ENCODE results near the gene VIL1. TPM values are rescaled to one million over a fixed set of nuclear protein-coding genes. Genes with fewer than 3 reads are reported as not detected.

Gene VIL1
- total RNA-seq, 2 donors from 2014 or later = 15.3 to 15.8 TPM

DNA sequence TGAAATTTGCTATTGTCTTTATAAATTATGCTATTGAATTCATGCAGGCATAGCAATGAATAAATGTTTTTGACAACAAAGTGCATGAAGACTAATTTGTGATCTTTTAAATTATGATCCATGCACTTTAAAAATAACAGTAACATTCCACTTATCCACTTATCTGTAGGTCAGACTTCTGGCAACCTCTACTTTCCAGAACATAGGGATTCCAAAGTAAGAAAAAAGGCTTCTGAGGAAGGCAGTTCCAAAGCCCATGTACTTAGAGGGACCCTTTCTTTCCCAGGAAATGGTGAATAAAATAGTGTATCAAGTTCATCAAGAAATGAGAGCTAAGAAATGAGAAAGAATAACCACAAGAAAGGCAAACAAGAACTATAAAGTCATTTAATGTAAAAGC, 58.3 kb downstream of the VIL1 start:
- H3K36me3 ChIP-seq (replicated peaks in 1 of 2; ENCODE audit: insufficient read depth in 1 of 2, low read depth in 2 of 2) = peaks cover 11 to 12% of the 10 kb centered on the region in 2 donors
- intact Hi-C loops (cut with DNase I) = no loop called here

DNA sequence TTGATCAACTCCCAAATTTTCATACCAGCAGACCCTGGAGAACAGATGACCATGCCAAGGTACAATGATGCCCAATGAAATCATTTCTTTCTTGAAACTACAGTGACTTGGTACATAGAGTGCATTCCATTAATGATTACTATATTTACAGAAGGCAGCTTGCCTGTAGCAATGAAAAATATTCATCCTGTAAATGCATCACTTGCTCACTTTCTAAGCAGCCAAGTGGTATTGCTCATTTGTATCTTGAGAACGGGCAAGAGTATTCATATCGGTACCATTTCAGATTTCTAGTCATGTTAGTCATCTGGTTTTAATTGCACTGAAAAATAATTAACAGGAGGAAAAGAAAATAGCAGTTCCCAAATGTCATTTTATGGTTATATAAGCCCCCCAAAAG, 59.6 kb downstream of the VIL1 start:
- Histone ChIP-seq H3K4me3 (no peak overlapping the region), H3K27me3 (no peaks in the 10 kb centered on the region), H3K36me3 (replicated peaks in 1 of 2; ENCODE audit: insufficient read depth in 1 of 2, low read depth in 2 of 2) (peaks cover 8 to 11% of the 10 kb centered on the region in 2 donors), H3K9me3 (no peaks in the 10 kb centered on the region), H3K4me1 (no peaks in the 10 kb centered on the region), H3K27ac (no peak overlapping the region)
- DNase-seq (no peak), ATAC-seq (no peak)
- TF ChIP-seq, protein P1, sequence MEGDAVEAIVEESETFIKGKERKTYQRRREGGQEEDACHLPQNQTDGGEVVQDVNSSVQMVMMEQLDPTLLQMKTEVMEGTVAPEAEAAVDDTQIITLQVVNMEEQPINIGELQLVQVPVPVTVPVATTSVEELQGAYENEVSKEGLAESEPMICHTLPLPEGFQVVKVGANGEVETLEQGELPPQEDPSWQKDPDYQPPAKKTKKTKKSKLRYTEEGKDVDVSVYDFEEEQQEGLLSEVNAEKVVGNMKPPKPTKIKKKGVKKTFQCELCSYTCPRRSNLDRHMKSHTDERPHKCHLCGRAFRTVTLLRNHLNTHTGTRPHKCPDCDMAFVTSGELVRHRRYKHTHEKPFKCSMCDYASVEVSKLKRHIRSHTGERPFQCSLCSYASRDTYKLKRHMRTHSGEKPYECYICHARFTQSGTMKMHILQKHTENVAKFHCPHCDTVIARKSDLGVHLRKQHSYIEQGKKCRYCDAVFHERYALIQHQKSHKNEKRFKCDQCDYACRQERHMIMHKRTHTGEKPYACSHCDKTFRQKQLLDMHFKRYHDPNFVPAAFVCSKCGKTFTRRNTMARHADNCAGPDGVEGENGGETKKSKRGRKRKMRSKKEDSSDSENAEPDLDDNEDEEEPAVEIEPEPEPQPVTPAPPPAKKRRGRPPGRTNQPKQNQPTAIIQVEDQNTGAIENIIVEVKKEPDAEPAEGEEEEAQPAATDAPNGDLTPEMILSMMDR (IDR thresholded peaks at IDR 0.05) = no peak
- TF ChIP-seq POLR2A (IDR thresholded peaks at IDR 0.05) = no peak
- intact Hi-C loops (cut with DNase I) = no loop called here
- whole genome bisulfite sequencing, 2 donors = 39 to 64% methylated on average over 2 of the region's 2 CpGs

More for the DNA sequence above, 58.3 kb downstream of the VIL1 start:
- ATAC-seq = no peak
- H3K27ac ChIP-seq = no peak overlapping the region
- no peaks in the 10 kb centered on the region for H3K4me1 ChIP-seq
- no peaks in the 10 kb centered on the region for H3K27me3 ChIP-seq
- H3K9me3 ChIP-seq = no peaks in the 10 kb centered on the region
- TF ChIP-seq, protein P1 (IDR thresholded peaks at IDR 0.05) = no peak
- no peak for TF ChIP-seq POLR2A (IDR thresholded peaks at IDR 0.05)
- DNase-seq = no peak
- H3K4me3 ChIP-seq = no peak overlapping the region

DNA sequence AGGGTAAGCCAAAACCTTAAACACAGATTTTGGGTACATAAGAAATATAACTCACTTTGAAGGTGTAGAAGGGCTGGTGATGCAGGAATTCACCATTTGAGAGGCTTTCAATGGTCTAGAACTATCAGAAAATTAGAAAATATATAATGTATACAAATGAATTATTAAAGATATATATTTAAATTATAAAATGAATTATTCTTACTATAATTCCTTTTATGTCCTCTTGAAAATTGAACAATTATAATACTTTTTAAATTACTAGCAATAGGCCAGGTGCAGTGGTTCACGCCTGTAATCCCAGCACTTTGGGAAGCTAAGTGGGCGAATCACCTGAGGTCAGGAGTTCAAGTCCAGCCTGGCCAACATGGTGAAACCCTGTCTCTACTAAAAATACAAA, 60.7 kb downstream of the VIL1 start:
- Histone ChIP-seq H3K27ac (no peak overlapping the region), H3K27me3 (no peaks in the 10 kb centered on the region), H3K36me3 (replicated peaks in 1 of 2; ENCODE audit: insufficient read depth in 1 of 2, low read depth in 2 of 2) (peaks cover 6 to 10% of the 10 kb centered on the region in 2 donors), H3K9me3 (no peaks in the 10 kb centered on the region), H3K4me1 (no peaks in the 10 kb centered on the region), H3K4me3 (no peak overlapping the region)
- DNase-seq = no peak
- no peak for ATAC-seq
- WGBS, 2 donors = 95 to 96% methylated on average over 2 of the region's 2 CpGs
- TF ChIP-seq, protein P1 (IDR thresholded peaks at IDR 0.05) = no peak
- no peak for TF ChIP-seq POLR2A (IDR thresholded peaks at IDR 0.05)
- intact Hi-C loops (cut with DNase I) = no loop called here

DNA sequence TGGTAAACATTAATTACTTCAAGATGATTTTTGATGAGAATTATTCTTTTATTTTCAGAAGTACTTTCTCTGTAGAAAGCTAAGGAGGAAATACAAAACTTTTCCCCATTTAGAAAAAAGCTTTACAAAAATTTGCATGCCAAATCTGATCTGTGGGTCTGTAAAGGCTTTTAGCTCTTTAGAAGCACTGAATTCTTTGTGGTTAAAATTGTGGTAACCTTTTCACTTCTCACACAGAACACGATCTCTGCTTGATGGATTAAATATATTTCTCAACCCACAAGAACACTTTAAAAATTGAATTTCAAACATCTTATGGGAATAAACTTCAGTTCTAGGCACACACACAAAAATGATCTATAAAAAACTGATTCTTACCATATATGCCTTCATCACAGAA, 63.7 kb downstream of the VIL1 start:
- peaks cover 0 to 9% of the 10 kb centered on the region in 2 donors for H3K36me3 ChIP-seq (replicated peaks in 1 of 2; ENCODE audit: insufficient read depth in 1 of 2, low read depth in 2 of 2)
- no peaks in the 10 kb centered on the region for H3K27me3 ChIP-seq
- WGBS, 2 donors = 74 to 79% methylated on average over 1 of the region's 1 CpG

More for the DNA sequence above, 63.7 kb downstream of the VIL1 start:
- Histone ChIP-seq H3K4me3 (no peak overlapping the region), H3K9me3 (no peaks in the 10 kb centered on the region), H3K27ac (no peak overlapping the region), H3K4me1 (no peaks in the 10 kb centered on the region)
- ATAC-seq (no peak), DNase-seq (no peak)
- TF ChIP-seq, protein P1 (IDR thresholded peaks at IDR 0.05) = no peak
- TF ChIP-seq POLR2A (IDR thresholded peaks at IDR 0.05) = no peak
- intact Hi-C loops (cut with DNase I) = no loop called here
